Suprapubic skin (tissue), 3 donors: ENCODE results near the gene PLXNA2.

ENCODE experiments used
- POLR2A ChIP-seq, 2 donors: fragments of 450-650 bp; IDR thresholded peaks; one replicate each; pipeline ENCODE4 v1.6.1; 2017; ENCODE audit warnings: antibody characterized with exemption in 2 of 2, mild to moderate bottlenecking in 2 of 2, moderate library complexity in 2 of 2
- TF ChIP-seq, protein P1 (sequence below), 2 donors: fragments of 200-600 bp in 1 of 2; fragments of 450-650 bp in 1 of 2; sonication (generic) in 1 of 2; IDR thresholded peaks; one replicate each; pipeline ENCODE4 v1.5.1; 2016 to 2019; ENCODE audit warnings: antibody characterized with exemption in 2 of 2, mild to moderate bottlenecking in 1 of 2, moderate library complexity in 1 of 2

DNA sequence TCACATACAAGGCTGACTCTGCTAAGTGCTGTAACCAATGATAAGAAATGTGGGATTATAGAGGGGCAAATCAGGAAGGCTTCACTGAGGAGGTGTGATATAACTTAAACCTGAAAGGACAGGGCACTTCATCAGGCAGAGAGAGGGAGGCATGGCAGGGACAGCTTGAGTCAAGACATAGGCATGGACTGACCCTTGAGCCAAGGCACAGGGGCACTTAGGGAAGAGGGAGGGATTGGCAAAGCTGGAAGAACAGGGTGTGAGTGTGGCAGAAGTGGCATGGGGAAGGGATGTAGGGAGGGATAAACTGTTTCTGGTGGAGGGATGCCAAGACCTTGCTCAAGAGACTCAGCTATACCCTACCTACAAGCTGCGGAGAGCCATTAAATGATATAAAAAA is 81.3 kb downstream of the PLXNA2 start:
- TF ChIP-seq, protein P1, sequence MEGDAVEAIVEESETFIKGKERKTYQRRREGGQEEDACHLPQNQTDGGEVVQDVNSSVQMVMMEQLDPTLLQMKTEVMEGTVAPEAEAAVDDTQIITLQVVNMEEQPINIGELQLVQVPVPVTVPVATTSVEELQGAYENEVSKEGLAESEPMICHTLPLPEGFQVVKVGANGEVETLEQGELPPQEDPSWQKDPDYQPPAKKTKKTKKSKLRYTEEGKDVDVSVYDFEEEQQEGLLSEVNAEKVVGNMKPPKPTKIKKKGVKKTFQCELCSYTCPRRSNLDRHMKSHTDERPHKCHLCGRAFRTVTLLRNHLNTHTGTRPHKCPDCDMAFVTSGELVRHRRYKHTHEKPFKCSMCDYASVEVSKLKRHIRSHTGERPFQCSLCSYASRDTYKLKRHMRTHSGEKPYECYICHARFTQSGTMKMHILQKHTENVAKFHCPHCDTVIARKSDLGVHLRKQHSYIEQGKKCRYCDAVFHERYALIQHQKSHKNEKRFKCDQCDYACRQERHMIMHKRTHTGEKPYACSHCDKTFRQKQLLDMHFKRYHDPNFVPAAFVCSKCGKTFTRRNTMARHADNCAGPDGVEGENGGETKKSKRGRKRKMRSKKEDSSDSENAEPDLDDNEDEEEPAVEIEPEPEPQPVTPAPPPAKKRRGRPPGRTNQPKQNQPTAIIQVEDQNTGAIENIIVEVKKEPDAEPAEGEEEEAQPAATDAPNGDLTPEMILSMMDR (IDR thresholded peaks at IDR 0.05) = no peak
- no peak for TF ChIP-seq POLR2A (IDR thresholded peaks at IDR 0.05)
